Mucosa of stomach (tissue), 1 donor: ENCODE data around the gene MAPK11.

Source experiments
- H3K27me3 ChIP-seq: one replicate; pipeline ENCODE4 v1.7.0; 2013; ENCODE audit warnings: mild to moderate bottlenecking, low read length; ENCODE audit not compliant: control insufficient read depth, insufficient read depth
- H3K36me3 ChIP-seq: one replicate; pipeline ENCODE4 v1.7.0; 2013; ENCODE audit warnings: low read length; ENCODE audit not compliant: control insufficient read depth, insufficient read depth
- H3K4me1 ChIP-seq: one replicate; pipeline ENCODE4 v1.7.0; 2013; ENCODE audit warnings: mild to moderate bottlenecking, low read length; ENCODE audit not compliant: control insufficient read depth, insufficient read depth
- H3K4me3 ChIP-seq: one replicate; pipeline ENCODE4 v1.7.0; 2013; ENCODE audit warnings: low read length
- H3K9ac ChIP-seq: one replicate; pipeline ENCODE4 v1.7.0; 2013; ENCODE audit warnings: mild to moderate bottlenecking, low read length, moderate library complexity
- H3K9me3 ChIP-seq: one replicate; pipeline ENCODE4 v1.7.0; 2013; ENCODE audit warnings: mild to moderate bottlenecking, low read length, moderate library complexity; ENCODE audit not compliant: control insufficient read depth
- donor health status: Pancreatic carcinoma.

The MAPK11 gene

GRCh38 chr22:50260434-50260800 lies 9.8 kb downstream of the MAPK11 start:
- Histone ChIP-seq H3K4me3 (no peak overlapping the region), H3K9ac (no peak overlapping the region), H3K4me1 (peaks cover 12% of the 10 kb centered on the region), H3K9me3 (no peaks in the 10 kb centered on the region), H3K36me3 (no peaks in the 10 kb centered on the region), H3K27me3 (peaks cover 41% of the 10 kb centered on the region)

- H3K9ac ChIP-seq = no peak overlapping the region
- peaks cover 12% of the 10 kb centered on the region for H3K4me1 ChIP-seq
- no peaks in the 10 kb centered on the region for H3K9me3 ChIP-seq
- no peaks in the 10 kb centered on the region for H3K36me3 ChIP-seq
- H3K4me3 ChIP-seq = no peak overlapping the region
- peaks cover 37% of the 10 kb centered on the region for H3K27me3 ChIP-seq
Measured at GRCh38 chr22:50259302-50259701, 10.9 kb downstream of the MAPK11 start.

- Histone ChIP-seq H3K4me1 (peaks cover 16% of the 10 kb centered on the region), H3K4me3 (no peak overlapping the region), H3K27me3 (peaks cover 35% of the 10 kb centered on the region), H3K9ac (no peak overlapping the region), H3K9me3 (no peaks in the 10 kb centered on the region), H3K36me3 (no peaks in the 10 kb centered on the region)
Measured at GRCh38 chr22:50258361-50259292, 11.6 kb downstream of the MAPK11 start.

GRCh38 chr22:50257451-50258360 lies 12.5 kb downstream of the MAPK11 start:
- Histone ChIP-seq H3K36me3 (no peaks in the 10 kb centered on the region), H3K27me3 (peaks cover 30% of the 10 kb centered on the region), H3K4me1 (peaks cover 13% of the 10 kb centered on the region)

GRCh38 chr22:50257041-50257440 lies 13.1 kb downstream of the MAPK11 start:
- Histone ChIP-seq H3K4me1 (peaks cover 8% of the 10 kb centered on the region), H3K27me3 (peaks cover 23% of the 10 kb centered on the region), H3K4me3 (no peak overlapping the region), H3K9ac (no peak overlapping the region), H3K36me3 (no peaks in the 10 kb centered on the region), H3K9me3 (no peaks in the 10 kb centered on the region)

More at GRCh38 chr22:50257451-50258360, 12.5 kb downstream of the MAPK11 start:
- Histone ChIP-seq H3K4me3 (no peak overlapping the region), H3K9ac (no peak overlapping the region), H3K9me3 (no peaks in the 10 kb centered on the region)

DNA sequence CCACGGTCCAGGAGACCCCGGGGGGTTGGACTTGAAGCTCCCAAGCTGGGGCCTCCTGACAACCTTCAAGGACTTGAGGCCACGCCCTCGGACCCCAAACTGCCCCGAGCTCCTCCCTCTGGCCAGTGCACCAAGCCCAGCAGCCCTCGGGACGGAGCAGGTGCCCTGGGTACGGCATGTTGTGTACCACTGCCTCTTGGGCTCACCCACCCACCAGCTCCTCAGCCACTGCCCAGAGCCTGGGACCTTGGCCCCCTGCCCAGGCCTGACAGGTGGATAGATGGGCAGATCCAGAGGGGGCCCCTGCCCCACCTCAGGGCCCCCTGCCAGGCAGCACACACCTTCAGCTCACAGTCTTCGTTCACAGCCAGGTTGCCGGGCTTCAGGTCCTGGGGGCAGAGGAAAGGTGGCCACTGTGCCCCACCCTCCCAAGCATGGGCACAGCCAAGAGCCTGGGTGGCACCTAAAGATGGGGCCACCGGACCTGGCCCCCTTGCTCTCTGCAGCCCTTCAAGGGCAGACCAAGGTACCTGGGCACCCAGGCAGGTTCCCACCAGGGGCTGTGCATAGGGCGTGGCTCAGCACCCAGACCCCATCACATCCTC lies 13.8 kb downstream of the MAPK11 start:
- peaks cover 13% of the 10 kb centered on the region for H3K4me1 ChIP-seq
- H3K27me3 ChIP-seq = peaks cover 22% of the 10 kb centered on the region

GRCh38 chr22:50255607-50256006 lies 14.6 kb downstream of the MAPK11 start:
- no peaks in the 10 kb centered on the region for H3K9me3 ChIP-seq
- H3K27me3 ChIP-seq = peaks cover 19% of the 10 kb centered on the region
- H3K36me3 ChIP-seq = no peaks in the 10 kb centered on the region
- H3K4me3 ChIP-seq = no peak overlapping the region
- peaks cover 16% of the 10 kb centered on the region for H3K4me1 ChIP-seq
- no peak overlapping the region for H3K9ac ChIP-seq

More for the DNA sequence above, 13.8 kb downstream of the MAPK11 start:
- no peak overlapping the region for H3K9ac ChIP-seq
- H3K36me3 ChIP-seq = no peaks in the 10 kb centered on the region
- H3K4me3 ChIP-seq = no peak overlapping the region
- no peaks in the 10 kb centered on the region for H3K9me3 ChIP-seq

DNA sequence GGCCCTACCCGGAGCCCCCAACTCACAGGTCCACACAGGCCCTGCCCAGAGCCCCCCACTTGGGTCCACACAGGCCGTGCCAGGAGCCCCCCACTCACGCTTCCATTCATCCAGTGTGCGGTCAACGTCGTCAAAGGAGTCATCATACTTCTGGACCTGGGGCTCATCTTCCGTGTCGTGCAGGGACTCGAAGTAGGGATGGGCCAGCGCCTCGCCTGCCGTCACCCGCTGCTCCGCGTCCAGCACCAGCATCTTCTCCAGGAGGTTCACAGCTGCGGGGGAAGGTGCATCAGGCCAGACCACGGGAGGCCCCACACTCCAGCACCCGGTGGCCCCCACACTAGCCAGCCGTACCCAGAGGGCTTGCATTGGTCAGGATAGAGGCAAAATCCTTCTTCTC lies 15.1 kb downstream of the MAPK11 start:
- no peak overlapping the region for H3K4me3 ChIP-seq
- H3K4me1 ChIP-seq = peaks cover 21% of the 10 kb centered on the region
- no peaks in the 10 kb centered on the region for H3K36me3 ChIP-seq
- no peak overlapping the region for H3K9ac ChIP-seq
- no peaks in the 10 kb centered on the region for H3K9me3 ChIP-seq
- H3K27me3 ChIP-seq = peaks cover 14% of the 10 kb centered on the region

DNA sequence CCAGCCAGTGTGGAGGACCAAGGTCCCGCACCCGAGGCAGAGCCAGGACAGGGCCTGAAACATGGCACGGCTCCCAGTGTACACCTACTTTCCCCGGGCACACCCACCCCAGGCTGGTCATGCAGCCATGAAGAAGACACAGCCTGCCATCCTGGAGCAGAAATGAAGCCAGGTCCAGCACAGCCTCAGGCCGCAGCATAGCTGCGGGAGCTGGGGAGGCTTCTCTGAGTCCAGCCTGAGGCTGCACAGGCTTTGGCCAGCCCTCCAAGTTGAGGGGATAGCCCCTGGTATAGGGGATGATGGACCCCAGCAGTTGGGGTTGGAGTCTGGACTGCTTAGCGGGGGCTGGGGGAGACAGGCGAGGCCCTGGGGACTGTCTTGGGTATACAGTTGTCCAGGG lies 16.2 kb downstream of the MAPK11 start:
- Histone ChIP-seq H3K9ac (no peak overlapping the region), H3K27me3 (peaks cover 7% of the 10 kb centered on the region), H3K9me3 (no peaks in the 10 kb centered on the region), H3K4me1 (peaks cover 26% of the 10 kb centered on the region), H3K4me3 (no peak overlapping the region), H3K36me3 (no peaks in the 10 kb centered on the region)

GRCh38 chr22:50253046-50253915 lies 16.9 kb downstream of the MAPK11 start:
- Histone ChIP-seq H3K9me3 (no peaks in the 10 kb centered on the region), H3K27me3 (peaks cover under 1% of the 10 kb centered on the region), H3K9ac (no peak overlapping the region), H3K4me3 (no peak overlapping the region), H3K4me1 (peaks cover 26% of the 10 kb centered on the region), H3K36me3 (no peaks in the 10 kb centered on the region)
